Left hindlimb (tissue), 1 donor: ENCODE data around the gene LCTL.
"Not testable (repeated sequence)": the region's sequence is repeated elsewhere in the genome, so short reads cannot be mapped to it uniquely, and the experiment has no call there.

Experiments
- DNase-seq: peaks from one replicate; pipeline ENCODE4 v3.0.0-alpha.2; 2018

The LCTL gene

GRCh38 chr15:66563566-66564110, 2.2 kb downstream of the LCTL start:
- DNase-seq, result no peak

GRCh38 chr15:66563126-66563525, 2.7 kb downstream of the LCTL start:
- DNase-seq, result no peak

DNA sequence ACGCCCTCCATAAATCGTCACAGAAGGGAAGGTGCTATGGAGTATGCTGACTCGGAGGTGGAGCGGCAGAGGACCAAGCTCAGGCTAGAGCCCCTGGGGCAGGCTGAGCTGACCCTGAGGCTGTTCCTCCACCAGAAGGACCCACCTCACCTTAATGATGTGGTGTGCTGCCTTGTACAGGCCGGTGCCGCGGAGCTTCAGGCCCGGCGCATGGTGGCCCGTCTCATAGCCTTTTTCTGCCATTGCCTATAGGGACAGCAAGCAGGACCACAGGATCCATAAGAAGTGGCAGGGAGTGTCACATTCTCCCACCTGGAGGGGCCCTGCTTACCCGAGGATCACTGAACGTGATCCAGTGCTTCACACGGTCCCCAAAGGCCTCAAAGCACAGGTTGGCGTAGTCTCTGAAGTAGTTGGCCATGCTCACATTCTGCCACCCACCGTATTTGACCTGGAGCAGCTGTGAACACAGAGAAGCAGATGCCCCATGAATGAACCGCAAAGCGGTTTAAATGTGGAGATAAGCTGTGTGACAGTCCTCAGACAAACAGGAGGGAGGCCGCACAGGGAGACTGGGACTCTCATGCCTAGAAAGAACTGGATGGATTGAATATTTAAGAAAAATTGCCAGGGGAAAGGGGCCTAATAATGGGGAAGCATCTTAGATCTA, 4.8 kb downstream of the LCTL start:
- DNase-seq, result no peak

GRCh38 chr15:66558271-66558670, 7.5 kb downstream of the LCTL start:
- no peak for DNase-seq

DNA sequence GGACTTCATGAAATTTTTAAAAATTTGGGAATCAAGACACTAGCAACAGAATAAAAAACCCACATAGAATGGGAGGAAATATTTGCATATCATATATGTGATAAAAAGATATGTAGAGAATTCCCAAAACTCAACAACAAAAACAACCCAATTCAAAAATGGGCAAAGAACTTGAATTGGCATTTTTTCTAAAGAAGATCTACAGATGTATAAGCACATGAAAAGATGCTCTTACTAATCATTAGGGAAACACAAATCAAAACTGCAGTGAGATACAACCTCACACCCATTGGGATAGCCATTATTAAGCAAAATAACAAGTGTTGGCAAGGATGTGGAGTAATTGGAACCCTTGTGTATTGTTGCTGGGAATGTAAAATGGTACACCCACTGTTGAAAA, 10.1 kb downstream of the LCTL start:
- DNase-seq, result no peak

DNA sequence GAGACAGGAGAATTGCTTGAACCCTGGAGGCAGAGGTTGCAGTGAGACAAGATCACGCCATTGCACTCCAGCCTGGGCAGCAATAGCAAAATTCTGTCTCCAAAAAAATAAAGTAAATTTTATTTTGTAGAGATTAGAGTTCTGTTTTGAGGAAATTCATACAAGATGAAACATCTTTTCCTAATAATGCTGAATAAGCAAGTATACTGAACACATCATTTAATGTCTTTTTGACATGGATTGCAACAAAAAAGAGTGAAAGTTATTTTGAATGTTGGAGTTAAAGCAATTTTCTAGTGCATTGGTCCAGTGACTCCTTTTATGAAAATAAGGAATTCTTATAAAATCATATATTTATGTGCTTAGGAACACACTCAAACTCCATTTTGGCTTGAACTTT, 20.5 kb downstream of the LCTL start:
- DNase-seq, result no peak

DNA sequence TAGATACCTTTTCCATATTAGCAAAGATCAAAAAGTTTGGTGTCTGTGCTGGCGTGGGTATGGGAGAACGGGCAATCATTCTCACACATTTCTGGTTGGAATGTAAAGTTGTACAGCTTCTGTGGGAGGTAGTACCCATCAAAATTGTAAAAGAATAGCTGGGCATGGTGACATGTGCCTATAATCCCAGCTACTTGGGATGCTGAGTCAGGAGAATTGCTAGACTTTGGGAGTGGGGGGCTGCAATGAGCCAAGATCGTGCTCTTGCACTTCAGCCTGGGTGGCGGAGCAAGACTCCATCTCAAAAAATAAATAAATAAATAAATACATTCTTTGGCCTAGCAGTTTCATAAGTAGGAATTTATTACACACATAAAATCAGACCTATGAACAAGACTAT, 22.9 kb downstream of the LCTL start:
- no peak for DNase-seq

- no peak for DNase-seq
Measured at GRCh38 chr15:66535056-66535455, 30.7 kb downstream of the LCTL start.

DNA sequence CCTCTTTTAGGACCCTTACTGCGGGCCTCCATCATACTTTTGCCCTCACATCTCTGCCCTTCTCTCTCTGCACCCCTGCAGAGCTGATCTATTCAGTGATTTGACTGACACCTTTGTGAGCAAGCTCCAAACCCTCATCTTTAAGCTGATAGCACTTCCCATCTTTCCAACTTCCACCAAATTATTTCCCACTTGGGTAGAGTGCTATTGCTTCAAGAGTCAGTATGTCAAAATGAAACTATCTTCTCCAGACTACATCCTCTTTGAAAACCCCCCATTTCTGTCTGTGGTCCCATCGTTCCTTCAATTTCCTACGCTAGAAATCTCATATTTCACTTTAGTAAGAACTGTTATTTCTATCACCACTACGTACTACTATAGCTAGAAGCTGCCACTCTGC, 41.0 kb downstream of the LCTL start:
- no peak for DNase-seq

DNA sequence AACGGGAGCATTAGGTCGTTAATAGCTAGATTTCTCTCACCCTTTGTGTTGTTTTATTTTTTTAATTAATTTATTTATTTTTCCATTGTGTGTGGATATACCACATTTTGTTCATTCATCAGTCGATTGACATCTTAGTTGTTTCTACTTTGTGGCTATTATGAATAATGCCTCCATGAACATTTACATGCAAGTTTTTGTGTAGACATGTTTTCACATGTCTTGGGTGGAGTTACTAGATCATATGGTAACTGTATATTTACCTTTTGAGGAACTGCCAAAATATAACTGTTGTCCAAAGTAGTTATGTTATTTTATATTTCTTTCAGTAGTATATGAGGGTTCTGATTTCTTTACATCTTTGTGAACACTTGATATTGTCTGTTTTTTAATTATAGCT, 41.9 kb downstream of the LCTL start:
- DNase-seq, result no peak

DNA sequence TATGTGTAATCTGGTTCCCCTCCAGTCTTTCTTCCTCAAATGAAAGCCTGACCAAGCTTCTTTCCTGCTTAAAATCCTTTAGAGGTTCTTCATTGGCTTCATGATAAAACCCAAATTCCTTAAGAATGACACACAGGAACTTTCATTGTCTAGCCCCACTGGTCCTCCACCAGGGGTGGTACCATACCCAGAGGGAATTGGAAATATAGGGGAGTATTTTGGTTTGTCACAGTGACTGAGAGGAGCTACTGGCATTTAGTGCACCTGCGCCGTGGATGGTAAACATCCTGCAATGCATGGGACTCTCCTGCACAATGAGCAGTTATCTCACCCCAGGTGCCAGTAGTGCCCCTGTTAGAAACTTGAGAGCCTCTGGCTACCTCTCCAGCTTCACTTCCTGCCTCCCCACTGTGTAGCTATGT, 49.9 kb downstream of the LCTL start:
- no peak for DNase-seq

GRCh38 chr15:66514586-66514985, 51.2 kb downstream of the LCTL start:
- no peak for DNase-seq

DNA sequence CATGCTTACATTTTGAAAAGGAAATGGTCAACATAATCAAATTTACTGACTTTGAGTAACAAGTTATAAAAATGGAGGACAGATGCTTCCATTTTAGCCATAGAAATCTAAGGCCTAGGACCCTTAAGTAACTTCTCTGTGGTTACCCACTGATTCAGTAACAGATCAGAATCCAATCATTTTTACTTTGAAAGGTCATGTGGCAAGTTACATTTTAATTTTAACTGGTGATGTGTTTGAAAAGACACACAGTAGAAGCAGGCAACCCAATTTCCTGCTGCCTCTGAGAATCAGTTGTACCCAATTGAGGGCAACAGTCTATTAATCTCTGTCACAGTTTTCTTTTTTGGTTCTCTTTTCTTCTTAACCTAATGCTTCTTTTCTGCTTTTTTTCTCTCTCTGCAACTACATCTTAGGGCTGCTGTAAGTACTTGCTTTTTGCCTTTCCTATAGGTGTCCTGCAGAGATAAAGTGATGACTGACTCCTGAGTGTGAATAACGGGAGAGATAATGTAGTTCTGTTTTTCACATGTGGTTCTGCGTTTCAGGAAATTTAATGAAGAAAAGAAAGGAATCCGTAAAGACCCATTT, 57.4 kb downstream of the LCTL start:
- no peak for DNase-seq

GRCh38 chr15:66505818-66506217, 60.0 kb downstream of the LCTL start:
- DNase-seq, result no peak

DNA sequence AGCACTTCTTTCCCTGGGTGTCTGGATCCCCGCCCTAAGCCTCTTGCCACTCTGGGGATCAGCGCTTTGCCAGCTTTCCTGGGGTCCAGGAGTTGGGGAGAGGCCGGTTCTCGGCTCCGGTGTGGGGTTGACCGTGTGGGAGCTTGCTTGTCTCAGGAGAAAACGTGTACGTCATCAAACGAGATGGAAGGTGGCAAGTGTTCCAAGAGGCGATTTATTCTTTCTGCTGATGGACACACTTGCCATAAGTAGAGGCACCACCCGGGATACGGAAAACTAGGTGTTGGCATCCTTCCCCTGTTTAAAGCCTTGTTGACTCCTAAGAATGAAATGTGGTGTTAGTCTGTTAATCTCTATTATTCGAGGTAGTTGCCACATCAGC, 60.4 kb downstream of the LCTL start:
- DNase-seq, result no peak

DNA sequence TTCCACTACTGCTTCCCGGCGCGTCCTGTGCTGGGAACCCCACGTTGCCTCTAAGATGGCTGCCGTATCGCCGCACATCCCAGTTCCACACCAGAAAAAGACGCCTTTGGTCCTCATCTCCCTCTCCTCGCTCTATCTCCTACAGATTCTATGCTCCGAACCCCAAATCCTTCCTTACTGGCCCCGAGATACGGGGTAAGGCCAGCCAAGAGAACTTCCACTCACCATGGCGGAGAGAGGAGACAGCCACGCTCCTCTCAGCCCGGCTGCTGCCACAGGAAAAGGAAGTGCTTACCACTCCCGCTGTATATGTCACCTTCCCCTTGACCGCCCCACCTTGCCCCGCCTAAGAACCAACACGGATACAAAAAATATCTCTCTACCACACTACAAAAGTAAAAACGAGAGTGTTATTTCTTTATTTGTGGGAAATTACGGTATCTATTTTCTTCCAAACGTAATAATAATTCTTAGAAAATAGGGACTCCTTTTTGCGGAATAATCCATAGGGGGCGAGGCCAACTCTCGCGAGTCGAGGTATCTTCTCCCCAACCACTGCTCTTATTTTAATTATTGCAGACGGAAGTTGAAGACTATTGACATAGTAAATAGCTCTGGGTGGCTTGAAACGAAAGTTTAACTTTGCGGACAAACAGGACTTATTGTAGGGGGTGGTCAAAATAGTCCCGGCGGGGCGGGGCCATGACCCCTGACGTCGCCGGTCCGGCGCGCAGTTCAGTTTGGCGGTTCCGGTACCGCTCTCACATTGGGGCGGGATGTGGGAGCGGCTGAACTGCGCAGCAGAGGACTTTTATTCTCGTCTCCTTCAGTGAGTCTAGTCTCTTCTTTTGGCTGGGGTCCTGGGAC, 61.0 kb downstream of the LCTL start, which contains the start of the genes RPL4 and ZWILCH:
Gene RPL4 (minus strand): TSS at position 293 of the 867 bp plus-strand sequence. CDS start 65 bp downstream, at position 228.
Gene ZWILCH (plus strand): TSS at position 764 of the 867 bp plus-strand sequence. CDS start 13 bp downstream, at position 777.
- DNase-seq, result peak; percentile 85

DNA sequence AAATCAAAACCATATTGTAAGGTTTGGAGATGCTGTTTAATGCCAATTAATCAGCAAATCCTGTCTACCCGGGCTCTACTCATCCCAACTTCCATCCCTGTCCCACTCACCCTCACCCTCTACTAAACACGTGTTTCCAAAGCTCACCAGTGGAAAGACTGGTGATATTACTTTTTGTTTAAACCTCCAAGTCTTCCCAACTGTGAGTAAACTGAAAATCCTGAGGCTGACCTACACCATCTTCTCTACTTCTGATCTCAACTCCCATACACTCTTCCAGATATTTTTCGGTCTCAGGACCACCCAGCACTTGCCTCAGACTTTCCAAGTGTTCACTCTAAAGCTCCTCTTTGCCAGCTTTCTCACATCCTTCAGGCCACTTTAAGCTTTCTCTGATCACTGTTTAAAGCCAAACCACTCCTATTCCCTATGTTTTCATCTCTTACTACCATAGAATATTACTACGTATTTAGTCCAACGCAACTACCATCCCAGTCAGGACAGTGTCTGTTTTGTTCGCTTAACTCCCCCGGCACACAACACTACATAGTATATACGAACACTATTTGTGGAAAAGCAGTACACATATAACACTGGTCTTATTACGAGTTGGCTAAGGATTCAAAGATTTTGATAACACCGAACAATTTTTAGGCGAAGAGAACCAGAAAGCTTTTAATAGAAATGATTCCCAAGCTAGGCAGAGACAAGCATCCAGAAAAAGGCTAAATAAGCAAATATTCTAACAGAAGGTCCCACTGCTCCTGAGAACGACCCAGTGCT, 61.8 kb downstream of the LCTL start:
- no peak for DNase-seq

DNA sequence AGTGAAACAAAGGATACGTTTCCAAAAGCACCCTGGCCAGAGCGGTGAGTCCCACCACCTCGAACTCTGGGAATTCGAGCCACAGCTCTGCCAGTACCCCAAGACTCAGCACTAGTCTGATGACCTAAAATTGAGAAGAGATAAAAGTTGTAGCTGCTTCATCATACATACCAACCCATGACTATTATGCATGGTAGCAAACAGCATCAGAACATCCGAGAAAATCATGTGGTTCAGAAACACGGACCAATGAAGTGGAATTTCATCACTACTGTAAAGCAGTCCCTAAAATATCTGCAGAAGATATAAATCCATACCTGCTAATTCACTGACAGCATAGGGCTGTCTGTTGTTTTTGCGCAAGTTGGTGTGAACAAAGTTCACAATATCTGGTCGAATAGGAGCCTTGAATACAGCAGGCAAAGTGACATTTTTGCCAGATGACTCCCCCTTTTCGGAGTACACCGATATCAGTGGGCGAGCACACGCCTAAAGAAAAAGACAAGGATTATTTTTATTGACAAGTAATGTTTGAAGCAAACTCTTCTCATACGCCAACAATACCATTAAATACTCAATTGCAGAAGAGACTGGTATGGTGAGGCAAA, 62.7 kb downstream of the LCTL start:
- DNase-seq, result not testable (repeated sequence)

DNA sequence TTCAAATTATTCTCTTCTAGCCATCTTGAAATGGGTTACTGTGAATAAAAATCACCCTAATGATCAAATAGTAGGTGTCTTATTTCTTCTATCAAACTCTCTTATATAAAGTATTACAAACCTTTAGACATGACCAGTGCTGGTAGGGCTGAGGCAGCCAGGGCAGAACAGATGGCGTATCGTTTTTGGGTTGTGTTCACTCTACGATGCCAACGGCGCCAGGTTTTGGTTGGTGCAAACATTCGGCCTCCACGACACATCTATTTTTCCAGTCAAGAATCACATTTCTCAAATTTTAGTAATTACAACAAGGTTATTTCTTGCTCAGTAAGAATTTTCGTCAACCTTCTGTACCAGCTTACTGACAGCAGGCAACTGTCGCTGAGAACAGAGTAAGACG, 63.3 kb downstream of the LCTL start:
- no peak for DNase-seq

DNA sequence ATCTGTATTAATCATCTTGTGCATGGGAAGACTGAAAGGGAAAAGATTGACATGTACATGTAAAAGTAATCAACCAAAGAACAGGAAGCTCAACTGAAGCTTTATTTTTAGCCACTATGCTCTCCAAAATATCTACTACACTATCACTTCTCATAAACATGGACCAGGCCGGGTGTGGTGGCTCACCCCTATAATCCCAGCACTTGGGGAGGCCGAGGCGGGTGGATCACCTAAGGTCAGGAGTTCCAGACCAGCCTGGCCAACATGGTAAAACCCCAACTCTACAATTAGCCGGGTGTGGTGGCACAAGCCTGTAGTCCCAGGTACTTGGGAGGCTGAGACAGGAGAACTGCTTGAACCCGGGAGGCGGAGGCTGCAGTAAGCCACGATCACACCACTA, 65.5 kb downstream of the LCTL start:
- DNase-seq, result not testable (repeated sequence)

GRCh38 chr15:66498501-66499386, 67.1 kb downstream of the LCTL start:
- DNase-seq, result no peak
